ENCODE data around the gene C7orf33. TPM values are rescaled to one million over a fixed set of nuclear protein-coding genes. Genes with fewer than 3 reads are reported as not detected.

The C7orf33 gene
- total RNA-seq, 1 experiment from 2014 or later = not detected

DNA sequence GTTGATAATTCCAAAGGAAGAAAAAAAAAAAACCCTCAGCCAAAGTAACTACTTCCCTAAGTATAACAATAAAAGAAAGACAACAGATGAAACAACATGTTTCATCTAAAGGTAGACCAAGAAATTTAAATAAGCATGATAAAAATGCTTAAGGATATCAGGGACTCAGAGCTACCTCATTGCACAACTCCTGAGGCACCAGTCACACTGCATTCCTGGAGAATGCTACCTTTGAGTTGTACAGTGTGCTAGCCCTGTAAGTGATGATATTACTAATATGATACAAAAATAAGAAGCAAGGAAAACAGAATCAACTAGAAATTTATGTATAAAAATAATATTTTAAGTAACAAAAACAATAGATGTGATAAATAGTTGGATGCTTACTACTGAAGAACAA, 29.5 kb upstream of the C7orf33 start:
- Histone ChIP-seq H4K91ac (ENCODE audit: insufficient read length, low read depth, low read length) (no peak overlapping the region), H3K9ac (ENCODE audit: extremely low read depth, insufficient read length, low read length) (no peak overlapping the region), H2BK12ac (ENCODE audit: insufficient read length, low read depth, low read length) (no peak overlapping the region), H3K4ac (ENCODE audit: low read depth, low read length) (no peak overlapping the region), H3K79me2 (ENCODE audit: insufficient read depth, low read length) (no peaks in the 10 kb centered on the region), H3K27me3 (ENCODE audit: insufficient read depth, low read length) (no peaks in the 10 kb centered on the region), H3K14ac (ENCODE audit: insufficient read depth, low read length) (no peak overlapping the region), H4K5ac (ENCODE audit: insufficient read length, low read depth, low read length) (no peak overlapping the region), H4K8ac (replicated peaks; ENCODE audit: insufficient read length, low read depth, low read length) (no peak overlapping the region), H3K23me2 (ENCODE audit: insufficient read length, low read depth, low read length, poor library complexity, severe bottlenecking) (no peaks in the 10 kb centered on the region), H2AK5ac (ENCODE audit: insufficient read length, low read length) (no peak overlapping the region), H3K79me1 (ENCODE audit: insufficient read depth, low read depth, low read length, poor library complexity, severe bottlenecking) (no peaks in the 10 kb centered on the region), H3K4me2 (ENCODE audit: insufficient read depth, insufficient read length, low read length) (no peak overlapping the region), H2BK120ac (ENCODE audit: low read depth, low read length, poor library complexity, severe bottlenecking) (no peak overlapping the region), H3K27ac (ENCODE audit: insufficient read length, low read depth, low read length) (no peak overlapping the region), H3T11ph (ENCODE audit: low read length) (no peak overlapping the region), H4K20me1 (ENCODE audit: control insufficient read depth, insufficient read depth, insufficient read length) (no peaks in the 10 kb centered on the region), H3K18ac (ENCODE audit: insufficient read length, low read depth, low read length) (no peak overlapping the region), H3K4me1 (ENCODE audit: insufficient read depth, low read length) (no peaks in the 10 kb centered on the region), H2BK15ac (ENCODE audit: low read depth, low read length) (no peak overlapping the region), H2AFZ (ENCODE audit: low read length) (no peak overlapping the region), H3K23ac (ENCODE audit: insufficient read length, low read depth, low read length) (no peak overlapping the region), H2BK5ac (ENCODE audit: insufficient read length, low read length) (no peak overlapping the region), H3K56ac (ENCODE audit: insufficient read length, low read depth, low read length) (no peak overlapping the region), H3K9me3 (ENCODE audit: control insufficient read depth, low read depth, low read length) (no peaks in the 10 kb centered on the region), H2BK20ac (ENCODE audit: low read depth, low read length, poor library complexity, severe bottlenecking) (no peak overlapping the region)
- H3K27ac Mint-ChIP-seq = no peak overlapping the region
- peaks cover 0 to 8% of the 10 kb centered on the region in 2 experiments; a peak in 3 of 4 replicates for H3K4me1 Mint-ChIP-seq
- H3K9me3 Mint-ChIP-seq = peaks cover 4 to 7% of the 10 kb centered on the region in 2 experiments
- DNase-seq = no peak
- H3K36me3 Mint-ChIP-seq (ENCODE audit: insufficient read depth in 1 of 3, low read depth in 3 of 3) = peaks cover 0 to 7% (median 2%) of the 10 kb centered on the region in 3 experiments; a peak in 2 of 7 replicates
- no peak overlapping the region for H3K4me3 Mint-ChIP-seq
- H3K27me3 Mint-ChIP-seq (ENCODE audit: low read depth) = peaks cover 2% of the 10 kb centered on the region
- TF ChIP-seq, protein P1, sequence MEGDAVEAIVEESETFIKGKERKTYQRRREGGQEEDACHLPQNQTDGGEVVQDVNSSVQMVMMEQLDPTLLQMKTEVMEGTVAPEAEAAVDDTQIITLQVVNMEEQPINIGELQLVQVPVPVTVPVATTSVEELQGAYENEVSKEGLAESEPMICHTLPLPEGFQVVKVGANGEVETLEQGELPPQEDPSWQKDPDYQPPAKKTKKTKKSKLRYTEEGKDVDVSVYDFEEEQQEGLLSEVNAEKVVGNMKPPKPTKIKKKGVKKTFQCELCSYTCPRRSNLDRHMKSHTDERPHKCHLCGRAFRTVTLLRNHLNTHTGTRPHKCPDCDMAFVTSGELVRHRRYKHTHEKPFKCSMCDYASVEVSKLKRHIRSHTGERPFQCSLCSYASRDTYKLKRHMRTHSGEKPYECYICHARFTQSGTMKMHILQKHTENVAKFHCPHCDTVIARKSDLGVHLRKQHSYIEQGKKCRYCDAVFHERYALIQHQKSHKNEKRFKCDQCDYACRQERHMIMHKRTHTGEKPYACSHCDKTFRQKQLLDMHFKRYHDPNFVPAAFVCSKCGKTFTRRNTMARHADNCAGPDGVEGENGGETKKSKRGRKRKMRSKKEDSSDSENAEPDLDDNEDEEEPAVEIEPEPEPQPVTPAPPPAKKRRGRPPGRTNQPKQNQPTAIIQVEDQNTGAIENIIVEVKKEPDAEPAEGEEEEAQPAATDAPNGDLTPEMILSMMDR (conservative IDR thresholded peaks at IDR 0.05) = no peak

All from H9 (cell line).